Erythroblast (primary cell): ENCODE measurements around the gene VPS25.
"Not testable (repeated sequence)": the region's sequence is repeated elsewhere in the genome, so short reads cannot be mapped to it uniquely, and the experiment has no call there.

Experiments used
- DNase-seq, 2 experiments: peaks; one replicate each; lab custom pipeline; 2025; lab: John Stamatoyannopoulos, UW
- GATA1 ChIP-seq: IDR thresholded peaks from 2 replicates; pipeline ENCODE4 v1.6.1; 2011; ENCODE audit warnings: low read depth, mild to moderate bottlenecking, control low read depth, low read length, moderate library complexity
- POLR2A ChIP-seq: IDR thresholded peaks from 2 replicates; pipeline ENCODE4 v1.6.1; 2011; ENCODE audit warnings: mild to moderate bottlenecking, low read length

The VPS25 gene

DNA sequence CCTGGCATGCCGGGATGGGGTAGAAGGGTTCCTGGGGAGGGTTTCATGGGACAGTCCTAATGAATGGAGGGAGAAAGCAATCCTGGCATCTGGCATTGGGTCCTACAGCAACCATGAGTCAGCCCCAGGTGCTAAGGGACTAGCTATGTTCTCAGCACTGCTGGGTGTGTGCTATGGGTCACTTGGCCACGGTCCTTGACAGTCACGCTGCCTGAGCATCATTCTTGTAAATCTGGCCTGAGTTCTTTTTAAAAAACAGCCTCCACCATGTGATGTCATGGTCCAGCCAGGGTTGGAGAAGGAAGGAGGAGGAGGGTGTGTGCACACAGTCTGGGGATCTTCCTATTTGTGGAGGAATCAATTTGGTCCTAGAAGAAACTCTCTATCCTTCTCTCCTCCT is 18.5 kb upstream of the VPS25 start:
- DNase-seq: no peak
- TF ChIP-seq GATA1: no peak
- TF ChIP-seq POLR2A: no peak

DNA sequence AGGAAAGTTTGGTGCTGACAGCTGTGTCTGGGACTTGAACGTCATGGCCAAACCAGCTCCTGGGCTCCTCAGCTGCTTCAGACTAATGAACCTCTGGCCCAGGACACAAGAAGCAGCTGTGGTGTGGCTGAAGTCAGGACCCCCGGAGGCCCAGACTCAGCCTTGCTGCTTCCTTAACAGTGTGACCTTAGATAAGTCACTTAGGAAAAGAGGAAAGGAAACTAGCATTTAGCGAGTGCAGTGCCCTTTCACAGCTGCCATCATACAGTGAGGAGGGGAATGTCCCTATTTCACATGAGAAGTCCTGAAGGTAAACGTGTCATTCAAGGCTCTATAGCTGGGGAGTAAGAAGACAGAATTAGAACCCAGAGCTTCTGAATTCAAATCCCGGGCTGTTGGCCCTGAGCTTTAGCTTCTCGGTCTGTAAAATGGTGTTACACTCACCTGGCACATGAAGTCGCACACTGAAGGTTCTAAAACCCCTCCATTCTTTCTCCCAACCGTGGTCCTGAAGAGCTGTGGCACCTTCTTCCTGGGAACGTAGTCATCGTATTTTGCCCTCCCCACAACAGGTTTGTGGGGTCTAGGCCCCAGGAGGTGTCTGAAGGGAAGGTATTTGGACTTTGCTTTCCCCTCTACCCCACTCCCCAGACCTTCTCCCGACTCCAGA is 13.1 kb upstream of the VPS25 start:
- DNase-seq: no peak
- TF ChIP-seq GATA1 (no peak), POLR2A (no peak)

DNA sequence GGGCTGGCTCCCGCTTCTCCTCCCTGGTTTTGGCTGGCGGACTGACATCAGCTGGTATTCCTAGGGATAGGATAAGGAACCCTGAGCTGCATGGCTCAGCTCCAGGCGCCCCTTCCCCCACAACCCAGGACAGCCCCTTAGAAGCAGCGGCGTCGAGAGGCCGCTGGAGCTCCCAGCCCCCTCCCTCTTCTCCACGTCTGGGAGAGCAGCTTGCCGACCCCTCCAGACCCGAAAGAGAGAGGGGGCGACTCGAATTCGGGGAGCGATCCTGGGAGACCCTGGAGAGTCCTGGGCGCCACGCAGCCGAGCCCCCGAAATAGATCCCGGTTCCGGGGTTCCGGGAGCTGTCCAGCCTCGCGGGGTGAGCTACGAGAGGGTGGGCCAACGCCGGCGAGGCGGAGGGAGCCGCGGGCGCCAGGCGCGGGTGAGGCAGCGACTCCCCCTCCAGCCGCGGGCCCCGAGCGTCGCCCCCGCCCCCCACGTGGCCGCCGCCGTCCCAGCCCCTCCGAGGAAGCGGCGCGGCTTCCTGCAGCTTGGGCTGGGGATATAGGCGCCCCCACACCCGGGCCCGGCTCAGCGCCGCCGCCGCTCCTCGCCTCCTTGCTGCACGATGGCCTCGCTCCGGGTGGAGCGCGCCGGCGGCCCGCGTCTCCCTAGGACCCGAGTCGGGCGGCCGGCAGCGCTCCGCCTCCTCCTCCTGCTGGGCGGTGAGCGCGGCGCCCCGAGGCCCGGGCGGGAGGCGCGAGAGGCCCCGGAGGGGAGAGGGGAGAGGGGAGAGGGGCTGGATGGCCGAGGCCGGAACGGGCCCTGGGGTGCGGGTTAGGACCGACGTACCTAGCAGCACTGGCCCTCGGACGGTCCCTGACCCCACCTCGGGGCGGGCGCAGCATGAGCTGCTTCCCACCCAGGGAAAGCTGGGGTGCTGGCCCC is 12.3 kb upstream of the VPS25 start, which contains the start of gene RAMP2:
RAMP2 (plus strand) TSS at position 576 of the 930 bp plus-strand sequence; CDS start at position 611, 35 bp downstream.
- TF ChIP-seq GATA1 (no peak), POLR2A (no peak)
- peak; percentile 43 to 49 for DNase-seq

DNA sequence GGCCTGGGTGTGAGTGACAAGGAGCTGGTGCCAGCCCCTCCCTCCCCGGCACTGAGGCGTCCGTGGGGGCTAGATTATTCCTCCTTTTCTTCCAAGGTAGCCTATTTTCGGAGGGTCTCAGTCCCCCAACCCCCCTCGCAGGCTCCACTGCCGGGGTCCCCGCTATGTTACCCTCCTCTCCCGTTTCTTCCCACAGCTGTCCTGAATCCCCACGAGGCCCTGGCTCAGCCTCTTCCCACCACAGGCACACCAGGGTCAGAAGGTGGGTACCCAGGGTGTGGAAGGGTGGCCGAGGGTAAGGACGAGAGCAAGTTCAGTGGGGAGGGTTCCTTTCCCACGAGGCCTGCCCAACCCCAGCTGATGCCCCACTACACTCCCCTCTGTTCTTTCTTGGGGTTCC is 11.6 kb upstream of the VPS25 start:
- TF ChIP-seq POLR2A: no peak
- TF ChIP-seq GATA1: no peak
- no peak for DNase-seq

DNA sequence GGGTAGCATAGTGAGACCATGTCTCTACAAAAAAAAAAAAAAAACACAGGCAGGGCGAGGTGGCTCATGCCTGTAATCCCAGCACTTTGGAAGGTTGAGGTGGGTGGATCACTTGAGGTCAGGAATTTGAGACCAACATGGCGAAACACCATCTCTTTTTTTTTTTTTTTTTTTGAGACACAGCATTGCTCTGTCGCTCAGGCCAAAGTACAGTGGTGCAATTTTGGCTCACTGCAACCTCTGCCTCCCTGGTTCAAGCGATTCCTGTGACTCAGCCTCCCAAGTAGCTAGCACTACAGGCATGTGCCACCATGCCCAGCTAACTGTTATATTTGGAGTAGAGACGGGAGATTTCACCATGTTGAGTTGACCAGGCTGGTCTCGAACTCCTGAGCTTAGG is 7.1 kb upstream of the VPS25 start:
- no peak for DNase-seq
- TF ChIP-seq GATA1 (no peak), POLR2A (no peak)

DNA sequence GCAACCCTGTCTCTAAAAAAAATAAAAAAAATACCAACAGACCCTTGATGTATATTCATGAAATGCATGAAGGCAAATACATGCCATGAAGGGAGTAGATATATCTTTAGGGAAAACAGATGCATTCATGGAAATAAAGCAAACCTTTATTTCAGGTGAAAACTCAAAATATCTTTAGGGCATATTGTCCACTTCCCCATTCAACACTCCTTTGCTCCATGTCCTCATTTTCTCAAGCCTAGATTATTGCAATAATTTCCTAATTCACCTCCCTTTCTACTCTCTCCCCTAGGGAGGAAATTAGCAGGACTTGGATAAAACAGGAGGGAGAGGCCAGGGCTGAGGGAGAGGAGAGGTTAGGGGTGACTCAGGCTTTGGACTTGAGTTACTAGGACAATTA is 5.7 kb upstream of the VPS25 start:
- no peak for TF ChIP-seq GATA1
- TF ChIP-seq POLR2A: no peak
- no peak for DNase-seq

DNA sequence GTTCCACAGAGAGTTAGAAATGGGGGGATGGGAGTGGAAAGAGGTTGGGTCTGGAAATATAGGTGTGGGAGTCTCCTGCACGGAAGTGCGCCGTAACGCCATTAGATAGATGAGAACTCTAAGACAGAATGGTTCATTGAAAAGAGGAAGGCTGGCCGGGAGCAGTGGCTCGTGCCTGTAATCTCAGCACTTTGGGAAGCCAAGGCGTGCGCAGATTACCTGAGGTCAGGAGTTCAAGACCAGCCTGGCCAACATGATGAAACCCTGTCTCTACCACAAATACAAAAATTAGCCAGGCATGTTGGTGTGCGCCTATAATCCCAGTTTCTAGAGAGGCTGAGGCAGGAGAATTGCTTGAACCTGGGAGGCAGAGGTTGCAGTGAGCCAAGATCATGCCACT is 5.2 kb upstream of the VPS25 start:
- DNase-seq: not testable (repeated sequence)

DNA sequence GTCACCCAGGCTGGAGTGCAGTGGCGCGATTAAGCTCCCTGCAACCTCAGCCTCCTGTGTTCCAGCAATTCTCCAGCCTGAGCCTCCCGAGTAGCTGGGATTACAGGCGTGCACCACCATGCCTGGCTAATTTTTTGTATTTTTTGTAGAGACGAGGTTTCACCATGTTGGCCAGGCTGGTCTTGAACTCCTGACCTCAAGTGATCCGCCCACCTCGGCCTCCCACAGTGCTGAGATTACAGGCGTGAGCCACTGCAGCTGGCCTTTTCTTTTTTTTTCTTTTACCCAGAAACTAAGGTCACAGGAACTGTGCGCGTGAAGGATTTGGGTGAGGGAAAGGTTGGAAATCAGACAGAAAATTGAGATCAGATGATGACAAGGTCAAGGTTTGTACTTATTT is 3.3 kb upstream of the VPS25 start:
- not testable (repeated sequence) for DNase-seq

DNA sequence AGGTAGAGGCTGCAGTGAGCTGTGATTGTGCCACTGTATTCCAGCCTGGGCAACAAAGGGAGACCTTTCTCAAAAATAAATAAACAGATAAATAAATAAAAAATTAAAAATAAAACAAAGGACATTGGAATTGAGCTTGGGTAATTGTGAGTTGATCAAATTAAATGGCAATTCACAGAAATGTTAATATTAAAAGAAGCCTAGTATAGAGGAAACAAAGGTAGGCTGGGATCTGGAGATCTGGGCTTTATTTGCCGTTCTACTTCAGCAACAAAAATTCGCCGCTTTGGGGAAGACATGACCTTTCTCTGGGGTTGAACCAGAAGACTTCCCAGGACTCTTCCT is 332 bp upstream of the VPS25 start:
- TF ChIP-seq GATA1: no peak
- TF ChIP-seq POLR2A: no peak
- no peak for DNase-seq

DNA sequence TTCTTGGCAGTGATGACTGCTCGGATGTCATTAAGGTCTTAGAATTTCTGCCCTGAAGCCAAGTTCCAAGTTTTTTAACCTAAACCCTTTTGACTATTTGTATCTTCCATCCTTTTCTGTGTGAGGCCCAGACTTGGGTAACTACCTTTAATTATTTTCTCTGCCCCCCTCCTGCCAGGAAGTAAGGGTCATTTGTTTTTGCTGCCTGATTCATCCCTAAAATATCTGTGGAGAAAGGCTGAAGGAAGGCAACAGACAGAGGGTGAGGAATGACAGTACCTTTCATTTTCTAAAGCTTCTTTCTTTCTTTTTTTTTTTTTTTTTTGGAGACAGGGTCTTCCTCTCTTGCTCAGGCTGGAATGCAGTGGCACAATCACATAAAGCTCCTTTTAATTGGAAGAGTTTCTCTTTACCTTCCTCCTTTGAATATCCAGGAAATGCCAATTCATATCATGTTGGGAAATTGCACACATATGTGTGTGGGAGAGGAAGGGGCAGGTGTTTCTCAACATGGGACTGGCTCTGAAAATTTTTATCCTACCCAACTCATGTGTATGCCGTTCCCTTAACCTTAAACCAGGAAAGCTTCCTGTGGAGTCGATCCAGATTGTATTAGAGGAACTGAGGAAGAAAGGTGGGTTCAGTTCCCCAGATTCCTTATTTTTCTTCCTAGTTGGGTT is 957 bp downstream of the VPS25 start:
- DNase-seq: no peak
- no peak for TF ChIP-seq GATA1
- TF ChIP-seq POLR2A: no peak

DNA sequence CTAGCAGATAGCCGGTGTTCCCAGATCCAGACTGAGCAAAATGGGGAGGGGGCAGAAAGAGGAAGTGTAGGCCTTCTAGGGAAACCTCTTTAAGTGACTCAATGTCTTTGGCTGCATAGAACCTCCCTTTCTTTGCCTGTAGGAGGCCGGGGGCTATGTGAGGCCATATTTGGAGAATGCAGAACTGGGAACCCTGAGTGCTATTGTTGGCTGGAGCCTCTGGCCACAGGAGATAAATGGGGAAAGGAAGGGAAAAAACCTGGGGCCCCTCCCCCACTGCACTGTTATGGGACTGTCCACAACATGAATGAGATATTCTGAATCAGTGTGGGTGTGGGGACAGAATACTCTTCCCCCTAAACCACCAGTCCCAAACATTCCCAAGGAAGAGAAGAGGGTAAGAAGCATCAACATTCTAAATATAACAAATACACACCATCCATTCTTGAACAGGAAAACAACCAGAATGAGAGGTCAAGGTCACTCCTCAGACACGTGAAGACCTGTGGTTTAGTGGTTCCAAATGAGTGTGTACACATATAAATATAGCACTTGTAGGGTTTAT is 2.4 kb downstream of the VPS25 start:
- DNase-seq: no peak
- TF ChIP-seq POLR2A (no peak), GATA1 (no peak)

DNA sequence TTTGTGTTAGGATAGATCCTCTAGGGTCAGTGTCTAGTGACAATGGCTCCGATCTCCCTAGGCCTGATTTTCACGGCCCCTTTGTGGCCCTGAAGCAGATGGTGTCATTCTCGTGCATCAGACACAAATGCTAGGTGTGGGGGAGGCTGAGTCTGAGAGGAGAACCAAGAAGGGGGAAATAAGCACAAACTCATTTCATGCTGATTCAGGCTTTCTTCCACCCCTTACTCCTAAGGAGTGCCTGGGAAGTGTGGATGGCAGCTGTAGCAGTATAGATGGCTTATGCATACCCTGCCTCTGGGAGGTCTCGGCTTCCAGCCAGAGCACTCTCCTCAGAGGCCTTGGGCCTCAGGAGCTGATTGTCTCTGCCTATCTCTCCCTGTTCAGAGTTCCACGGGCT is 5.3 kb downstream of the VPS25 start:
- TF ChIP-seq POLR2A (no peak), GATA1 (no peak)
- no peak for DNase-seq

DNA sequence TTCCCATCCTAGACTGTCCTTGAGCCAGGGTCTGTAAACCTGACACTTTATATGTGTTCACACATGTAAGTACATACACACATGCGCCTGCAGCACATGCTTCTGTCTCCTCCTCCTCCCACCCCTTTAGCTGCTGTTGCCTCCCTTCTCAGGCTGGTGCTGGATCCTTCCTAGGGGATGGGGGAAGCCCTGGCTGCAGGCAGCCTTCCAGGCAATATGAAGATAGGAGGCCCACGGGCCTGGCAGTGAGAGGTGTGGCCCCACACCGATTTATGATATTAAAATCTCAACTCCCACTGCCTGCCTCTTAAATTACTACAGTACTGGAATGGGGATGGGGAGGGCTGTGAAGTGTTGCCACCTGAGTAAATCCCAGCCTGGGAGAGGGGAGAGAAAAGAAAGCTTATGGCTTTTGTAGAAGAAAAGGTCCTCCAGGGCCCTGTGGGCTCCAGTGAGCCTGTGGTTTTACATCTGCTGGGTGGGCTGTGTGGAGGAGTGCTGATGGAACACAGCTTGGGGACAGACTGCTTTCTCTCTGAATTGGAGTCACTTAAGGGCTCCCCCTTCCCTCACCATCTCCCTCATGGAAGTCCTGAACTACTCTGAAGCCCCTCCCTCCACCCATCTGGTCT is 6.2 kb downstream of the VPS25 start:
- no peak for DNase-seq
- TF ChIP-seq GATA1 (no peak), POLR2A (no peak)
